ENCODE data around the gene PAIP2B. TPM values are rescaled to one million over a fixed set of nuclear protein-coding genes. Genes with fewer than 3 reads are reported as not detected.

Gene PAIP2B
- total RNA-seq, 1 experiment from 2014 or later = 17.7 TPM

DNA sequence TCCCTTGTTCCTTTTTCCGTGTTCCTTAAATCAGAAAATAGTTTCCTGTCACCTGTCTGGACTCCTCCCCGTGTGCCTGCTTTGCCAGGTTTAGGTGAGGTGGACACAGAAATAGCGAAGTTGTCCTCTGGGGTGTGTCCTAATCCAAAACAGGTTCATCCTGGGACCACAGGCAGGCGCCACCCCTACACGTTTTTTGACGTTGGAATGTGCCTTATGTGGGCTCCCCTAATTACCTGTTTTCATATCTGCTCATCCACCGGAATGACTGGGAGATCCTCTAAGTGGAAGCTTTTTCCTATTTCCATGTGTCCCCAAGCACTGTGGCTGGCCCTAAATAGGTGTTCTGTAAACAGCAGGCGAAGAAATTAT lies 49.0 kb upstream of the PAIP2B start:
- Histone ChIP-seq H2AK5ac (ENCODE audit: insufficient read length, low read length) (no peak overlapping the region), H3K23me2 (ENCODE audit: insufficient read length, low read depth, low read length, poor library complexity, severe bottlenecking) (peaks cover 11% of the 10 kb centered on the region), H2BK20ac (ENCODE audit: low read depth, low read length, poor library complexity, severe bottlenecking) (no peak overlapping the region), H3K9ac (ENCODE audit: extremely low read depth, insufficient read length, low read length) (no peak overlapping the region), H3K79me1 (ENCODE audit: insufficient read depth, low read depth, low read length, poor library complexity, severe bottlenecking) (no peaks in the 10 kb centered on the region), H3K27ac (ENCODE audit: insufficient read length, low read depth, low read length) (no peak overlapping the region), H3K79me2 (ENCODE audit: insufficient read depth, low read length) (no peaks in the 10 kb centered on the region), H2BK15ac (ENCODE audit: low read depth, low read length) (no peak overlapping the region), H2BK5ac (ENCODE audit: insufficient read length, low read length) (no peak overlapping the region), H4K20me1 (ENCODE audit: control insufficient read depth, insufficient read depth, insufficient read length) (no peaks in the 10 kb centered on the region), H3K4ac (ENCODE audit: low read depth, low read length) (no peak overlapping the region), H2AFZ (ENCODE audit: low read length) (no peak overlapping the region), H2BK120ac (ENCODE audit: low read depth, low read length, poor library complexity, severe bottlenecking) (no peak overlapping the region), H3K14ac (ENCODE audit: insufficient read depth, low read length) (no peak overlapping the region), H2BK12ac (ENCODE audit: insufficient read length, low read depth, low read length) (no peak overlapping the region), H4K91ac (ENCODE audit: insufficient read length, low read depth, low read length) (no peak overlapping the region), H3K4me1 (ENCODE audit: insufficient read depth, low read length) (no peaks in the 10 kb centered on the region; the same call in 1 of the 2 replicates), H3K27me3 (ENCODE audit: insufficient read depth, low read length) (no peaks in the 10 kb centered on the region), H3K56ac (ENCODE audit: insufficient read length, low read depth, low read length) (no peak overlapping the region), H3K18ac (ENCODE audit: insufficient read length, low read depth, low read length) (no peak overlapping the region), H3K4me2 (ENCODE audit: insufficient read depth, insufficient read length, low read length) (peak overlapping the region; percentile 69), H3T11ph (ENCODE audit: low read length) (no peak overlapping the region), H4K5ac (ENCODE audit: insufficient read length, low read depth, low read length) (no peak overlapping the region), H4K8ac (replicated peaks; ENCODE audit: insufficient read length, low read depth, low read length) (no peak overlapping the region), H3K9me3 (ENCODE audit: control insufficient read depth, low read depth, low read length) (no peaks in the 10 kb centered on the region), H3K23ac (ENCODE audit: insufficient read length, low read depth, low read length) (no peak overlapping the region)
- Mint-ChIP-seq H3K36me3 (ENCODE audit: insufficient read depth in 1 of 3, low read depth in 3 of 3) (peaks cover 3 to 9% (median 7%) of the 10 kb centered on the region in 3 experiments; a peak in 3 of 7 replicates), H3K9me3 (peaks cover 14 to 18% of the 10 kb centered on the region in 2 experiments), H3K27me3 (ENCODE audit: low read depth) (peaks cover 70% of the 10 kb centered on the region), H3K27ac (peak overlapping the region in 1 of 3 experiments; percentile 90; a peak in 1 of 7 replicates), H3K4me1 (peaks cover 21 to 35% of the 10 kb centered on the region in 2 experiments), H3K4me3 (peak overlapping the region in 1 of 2 experiments; percentile 65; a peak in 3 of 5 replicates)
- no peak for DNase-seq
- WGBS (ENCODE audit: extremely low coverage, insufficient read length, low lambda C conversion rate) = no CpG with 5 or more reads among the region's 8 CpGs
- TF ChIP-seq, protein P1, sequence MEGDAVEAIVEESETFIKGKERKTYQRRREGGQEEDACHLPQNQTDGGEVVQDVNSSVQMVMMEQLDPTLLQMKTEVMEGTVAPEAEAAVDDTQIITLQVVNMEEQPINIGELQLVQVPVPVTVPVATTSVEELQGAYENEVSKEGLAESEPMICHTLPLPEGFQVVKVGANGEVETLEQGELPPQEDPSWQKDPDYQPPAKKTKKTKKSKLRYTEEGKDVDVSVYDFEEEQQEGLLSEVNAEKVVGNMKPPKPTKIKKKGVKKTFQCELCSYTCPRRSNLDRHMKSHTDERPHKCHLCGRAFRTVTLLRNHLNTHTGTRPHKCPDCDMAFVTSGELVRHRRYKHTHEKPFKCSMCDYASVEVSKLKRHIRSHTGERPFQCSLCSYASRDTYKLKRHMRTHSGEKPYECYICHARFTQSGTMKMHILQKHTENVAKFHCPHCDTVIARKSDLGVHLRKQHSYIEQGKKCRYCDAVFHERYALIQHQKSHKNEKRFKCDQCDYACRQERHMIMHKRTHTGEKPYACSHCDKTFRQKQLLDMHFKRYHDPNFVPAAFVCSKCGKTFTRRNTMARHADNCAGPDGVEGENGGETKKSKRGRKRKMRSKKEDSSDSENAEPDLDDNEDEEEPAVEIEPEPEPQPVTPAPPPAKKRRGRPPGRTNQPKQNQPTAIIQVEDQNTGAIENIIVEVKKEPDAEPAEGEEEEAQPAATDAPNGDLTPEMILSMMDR (conservative IDR thresholded peaks at IDR 0.05) = no peak
